GM21619 (cell line): ENCODE measurements around the gene LRGUK.

ENCODE experiments used
- ATAC-seq: cut with Tn5 transposase; IDR thresholded peaks from one replicate; pipeline ENCODE4 v1.9.1; 2021; ENCODE audit not compliant: unreplicated experiment

LRGUK gene

GRCh38 chr7:134298902-134299683 lies 172.0 kb downstream of the LRGUK start:
- peak; percentile 69 for ATAC-seq

- no peak for ATAC-seq
Measured at GRCh38 chr7:134300988-134301387, 173.8 kb downstream of the LRGUK start.

- ATAC-seq, result no peak
Measured at GRCh38 chr7:134301592-134301991, 174.5 kb downstream of the LRGUK start.

GRCh38 chr7:134302120-134302519 lies 175.0 kb downstream of the LRGUK start:
- no peak for ATAC-seq

GRCh38 chr7:134307320-134307719 lies 180.2 kb downstream of the LRGUK start:
- no peak for ATAC-seq

- ATAC-seq, result no peak
Measured at GRCh38 chr7:134308548-134308947, 181.4 kb downstream of the LRGUK start.

GRCh38 chr7:134311807-134312206 lies 184.7 kb downstream of the LRGUK start:
- ATAC-seq, result no peak

GRCh38 chr7:134312717-134313116 lies 185.6 kb downstream of the LRGUK start:
- no peak for ATAC-seq

GRCh38 chr7:134313543-134313942 lies 186.4 kb downstream of the LRGUK start:
- ATAC-seq, result no peak
